ENCODE measurements around the gene ANGPTL2.

DNA sequence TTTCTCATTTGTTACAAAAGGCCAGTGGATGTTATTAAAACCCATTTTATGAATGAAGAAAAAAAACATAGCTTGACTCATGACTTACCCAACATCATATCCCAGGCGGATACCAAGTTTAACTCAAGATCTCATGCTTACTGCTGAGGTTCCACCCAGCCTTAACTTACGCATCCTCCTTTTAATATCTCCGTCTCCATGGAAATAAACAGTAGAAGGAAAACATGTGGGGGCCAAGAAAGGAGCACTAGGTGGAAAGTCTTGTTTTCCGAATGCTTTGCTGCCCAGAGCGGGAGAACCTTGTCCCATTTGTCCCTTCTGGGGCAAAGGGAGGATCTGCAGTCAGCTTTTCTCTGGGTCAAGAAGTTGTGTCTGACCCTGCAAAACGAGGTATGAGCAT lies 44.1 kb downstream of the ANGPTL2 start:
- TF ChIP-seq CTCF (IDR thresholded peaks at IDR 0.05): no peak
- no peak for TF ChIP-seq BHLHE40 (IDR thresholded peaks at IDR 0.05; ENCODE audit: low read depth, low read length)
- no peak for TF ChIP-seq ZFP36 (IDR thresholded peaks at IDR 0.05; ENCODE audit: borderline replicate concordance, partially characterized antibody)
- no peak for TF ChIP-seq POLR2A (IDR thresholded peaks at IDR 0.05; ENCODE audit: low read length)
- TF ChIP-seq CHD4 (IDR thresholded peaks at IDR 0.05; ENCODE audit: borderline replicate concordance): no peak
- TF ChIP-seq JUN (IDR thresholded peaks at IDR 0.05): no peak
- TF ChIP-seq MYC (IDR thresholded peaks at IDR 0.05; ENCODE audit: borderline replicate concordance, low read length): no peak
- TF ChIP-seq KDM1A (IDR thresholded peaks at IDR 0.05; ENCODE audit: low read depth): no peak

Data from A549 (cell line).